ENCODE measurements around the gene GRIP2. TPM values are rescaled to one million over a fixed set of nuclear protein-coding genes. Genes with fewer than 3 reads are reported as not detected.

Gene GRIP2
- total and polyA plus RNA-seq, 2 of the 4 experiments (the other 2 are of a cell fraction): 0.05 TPM; not detected in 1

GRCh38 chr3:14544282-14545250 lies 4.4 kb upstream of the GRIP2 start (continued):
- TF ChIP-seq BHLHE40 (IDR thresholded peaks at IDR 0.05; ENCODE audit: low read depth, low read length): no peak
- TF ChIP-seq CHD1 (IDR thresholded peaks at IDR 0.05; ENCODE audit: low read depth, low read length): no peak

GRCh38 chr3:14543446-14543845 lies 3.3 kb upstream of the GRIP2 start:
- Histone ChIP-seq H3K56ac (ENCODE audit: extremely low read depth, insufficient read depth, low read length) (no peak overlapping the region), H3K23ac (ENCODE audit: low read depth, low read length) (no peak overlapping the region), H2BK120ac (ENCODE audit: low read depth, low read length) (no peak overlapping the region), H2AK9ac (replicated peaks; ENCODE audit: low read depth, low read length, poor library complexity) (no peak overlapping the region), H3K4me3 (ENCODE audit: insufficient read depth, low read depth, low read length) (no peak overlapping the region), H3K4ac (ENCODE audit: low read depth, low read length) (no peak overlapping the region), H4K8ac (ENCODE audit: low read depth in 2 of 2, low read length in 2 of 2) (no peak overlapping the region), H2BK15ac (ENCODE audit: low read depth, low read length) (no peak overlapping the region), H3K9me3 (ENCODE audit: control insufficient read depth, insufficient read depth, low read length) (no peaks in the 10 kb centered on the region), H3K27me3 (ENCODE audit: control insufficient read depth, insufficient read depth, low read length) (peaks cover 34% of the 10 kb centered on the region; the same call in 1 of the 2 replicates), H3K79me1 (ENCODE audit: low read depth in 1 of 2, low read length in 2 of 2) (no peaks in the 10 kb centered on the region), H2BK5ac (ENCODE audit: low read depth, low read length, poor library complexity, severe bottlenecking) (no peak overlapping the region), H3K18ac (ENCODE audit: low read depth, low read length) (no peak overlapping the region), H2AK5ac (ENCODE audit: low read depth, low read length) (no peak overlapping the region), H4K91ac (ENCODE audit: insufficient read depth, low read depth, low read length) (no peak overlapping the region), H3K4me1 (ENCODE audit: control insufficient read depth, insufficient read depth, low read length) (no peaks in the 10 kb centered on the region), H3K14ac (replicated peaks; ENCODE audit: low read depth, low read length) (no peak overlapping the region), H3K9ac (ENCODE audit: low read depth, low read length) (no peak overlapping the region), H2BK20ac (ENCODE audit: low read depth, low read length) (no peak overlapping the region), H3K4me2 (ENCODE audit: low read depth, low read length) (no peak overlapping the region), H2AFZ (replicated peaks; ENCODE audit: low read length, poor library complexity) (no peak overlapping the region), H3K36me3 (ENCODE audit: control insufficient read depth, insufficient read depth, low read length) (no peaks in the 10 kb centered on the region), H3K9me1 (ENCODE audit: insufficient read depth, low read length) (no peaks in the 10 kb centered on the region), H4K20me1 (ENCODE audit: insufficient read depth, low read length) (no peaks in the 10 kb centered on the region), H4K5ac (ENCODE audit: low read depth, low read length) (no peak overlapping the region), H3K27ac (ENCODE audit: insufficient read depth, low read length) (no peak overlapping the region)
- dilution Hi-C loops (cut with HindIII; ENCODE audit: low sequenced_read_pairs, unreplicated experiment) (no loop called here), intact Hi-C loops (cut with micrococcal nuclease) (no loop called here), in situ Hi-C loops (cut with MboI; ENCODE audit: low sequenced_read_pairs) (loop anchor here (10.0 kb wide), 1 partner anchor 339 kb away; no protein-coding TSS in a partner anchor)
- ChIA-PET POLR2A (ENCODE audit: unreplicated experiment) (no interaction called here), CTCF (no interaction called here)
- BruUV-seq (replicated peaks): no TSS peak
- no peak for TF ChIP-seq POLR2A (IDR thresholded peaks at IDR 0.05; ENCODE audit: low read depth, low read length)
- TF ChIP-seq SMC3 (IDR thresholded peaks at IDR 0.05; ENCODE audit: low read depth, low read length): no peak
- TF ChIP-seq FOS (IDR thresholded peaks at IDR 0.05; ENCODE audit: low read depth, low read length): no peak
- no peak for TF ChIP-seq ELK1 (IDR thresholded peaks at IDR 0.05; ENCODE audit: borderline replicate concordance, low read depth, low read length)
- no peak for TF ChIP-seq CEBPB (IDR thresholded peaks at IDR 0.05; ENCODE audit: low read depth, low read length)
- ATAC-seq (ENCODE audit: low read depth) (no peak), DNase-seq (no peak)
- WGBS, 2 experiments (ENCODE audit: extremely low coverage in 2 of 2, insufficient read length in 1 of 2): no CpG with 5 or more reads among the region's 4 CpGs

Measured in IMR-90 (cell line).